ENCODE measurements around the gene HECTD3.
A peak's percentile ranks its signal among the peaks of the same experiment; 100 is the strongest.
"Not testable (repeated sequence)": the region's sequence is repeated elsewhere in the genome, so short reads cannot be mapped to it uniquely, and the experiment has no call there.

The HECTD3 gene

GRCh38 chr1:45014321-45015028 lies 3.4 kb upstream of the HECTD3 start:
- peak; percentile 81 for DNase-seq (ENCODE audit: low spot score)

GRCh38 chr1:45013551-45014209 lies 2.6 kb upstream of the HECTD3 start:
- no peak for DNase-seq (ENCODE audit: low spot score)

- peak; percentile 55 for DNase-seq (ENCODE audit: low spot score)
Measured at GRCh38 chr1:45012639-45013278, 1.6 kb upstream of the HECTD3 start.

GRCh38 chr1:45011837-45012638 lies 914 bp upstream of the HECTD3 start, which contains the start of gene UROD:
UROD (plus strand) TSS chr1:45012254; CDS start chr1:45012266, 12 bp downstream.
- peak; percentile 91 for DNase-seq (ENCODE audit: low spot score)

- no peak for DNase-seq (ENCODE audit: low spot score)
Measured at GRCh38 chr1:45009956-45010854, 919 bp downstream of the HECTD3 start.

- DNase-seq (ENCODE audit: low spot score): no peak
Measured at GRCh38 chr1:45009296-45009865, 1.7 kb downstream of the HECTD3 start.

GRCh38 chr1:45008516-45008915 lies 2.6 kb downstream of the HECTD3 start:
- no peak for DNase-seq (ENCODE audit: low spot score)

- no peak for DNase-seq (ENCODE audit: low spot score)
Measured at GRCh38 chr1:45008076-45008475, 3.0 kb downstream of the HECTD3 start.

GRCh38 chr1:45007311-45007710 lies 3.8 kb downstream of the HECTD3 start:
- DNase-seq (ENCODE audit: low spot score): no peak

- no peak for DNase-seq (ENCODE audit: low spot score)
Measured at GRCh38 chr1:45005761-45006160, 5.4 kb downstream of the HECTD3 start.

- DNase-seq (ENCODE audit: low spot score): no peak
Measured at GRCh38 chr1:45004281-45004920, 6.7 kb downstream of the HECTD3 start.

GRCh38 chr1:45003741-45004140 lies 7.4 kb downstream of the HECTD3 start:
- DNase-seq (ENCODE audit: low spot score): no peak

GRCh38 chr1:45002650-45003645 lies 8.2 kb downstream of the HECTD3 start:
- DNase-seq (ENCODE audit: low spot score): no peak

GRCh38 chr1:45001576-45001975 lies 9.5 kb downstream of the HECTD3 start:
- DNase-seq (ENCODE audit: low spot score): not testable (repeated sequence)

GRCh38 chr1:45001011-45001481 lies 10.1 kb downstream of the HECTD3 start:
- DNase-seq (ENCODE audit: low spot score): no peak

- no peak for DNase-seq (ENCODE audit: low spot score)
Measured at GRCh38 chr1:44999232-44999631, 11.9 kb downstream of the HECTD3 start.

GRCh38 chr1:44995467-44996238 lies 15.5 kb downstream of the HECTD3 start:
- DNase-seq (ENCODE audit: low spot score): no peak

GRCh38 chr1:44994309-44994898 lies 16.7 kb downstream of the HECTD3 start:
- no peak for DNase-seq (ENCODE audit: low spot score)
